HepG2 (cell line): ENCODE measurements around the gene CES3. TPM values are rescaled to one million over a fixed set of nuclear protein-coding genes. Genes with fewer than 3 reads are reported as not detected.
A peak's percentile ranks its signal among the peaks of the same experiment; 100 is the strongest.

Experiments used
- BCLAF1 ChIP-seq: fragments of 450-650 bp; IDR thresholded peaks from 2 replicates; pipeline ENCODE4 v1.6.1; 2017; ENCODE audit warnings: mild to moderate bottlenecking
- DMAP1 ChIP-seq: IDR thresholded peaks from 2 replicates; pipeline ENCODE4 v1.6.1; 2016
- GTF2F1 ChIP-seq: fragments of 150-350 bp; IDR thresholded peaks from 2 replicates; pipeline ENCODE4 v1.6.1; 2014; ENCODE audit warnings: low read length
- MIXL1 ChIP-seq: IDR thresholded peaks from 2 replicates; pipeline ENCODE4 v1.6.1; 2016
- RORA ChIP-seq: sonication (generic); formaldehyde crosslinking; IDR thresholded peaks from 2 replicates; pipeline ENCODE4 v1.5.0; 2020; ENCODE audit warnings: mild to moderate bottlenecking, missing genetic modification reagents, moderate library complexity
- SCMH1 ChIP-seq: sonication (generic); formaldehyde crosslinking; IDR thresholded peaks from 2 replicates; pipeline ENCODE4 v1.9.0; 2021; ENCODE audit warnings: missing genetic modification reagents, mild to moderate bottlenecking, borderline replicate concordance
- SNAPC2 ChIP-seq: sonication (generic); formaldehyde crosslinking; IDR thresholded peaks from 2 replicates; pipeline ENCODE4 v1.8.1; 2022; ENCODE audit warnings: mild to moderate bottlenecking, missing genetic modification reagents
- THYN1 ChIP-seq: sonication (generic); formaldehyde crosslinking; IDR thresholded peaks from 2 replicates; pipeline ENCODE4 v1.8.1; 2023; ENCODE audit warnings: low read depth, mild to moderate bottlenecking, moderate library complexity, missing genetic modification reagents, borderline replicate concordance
- TP53 ChIP-seq: sonication (generic); formaldehyde crosslinking; conservative IDR thresholded peaks from 2 replicates; pipeline ENCODE4 v1.4.0; 2020; ENCODE audit warnings: missing genetic modification reagents
- ZBTB10 ChIP-seq: sonication (generic); formaldehyde crosslinking; IDR thresholded peaks from 2 replicates; pipeline ENCODE4 v1.4.0; 2020; ENCODE audit warnings: missing genetic modification reagents, borderline replicate concordance
- ZNF142 ChIP-seq: sonication (generic); formaldehyde crosslinking; IDR thresholded peaks from 2 replicates; pipeline ENCODE4 v1.4.0; 2020; ENCODE audit warnings: missing genetic modification reagents
- ZNF224 ChIP-seq: sonication (generic); formaldehyde crosslinking; IDR thresholded peaks from 2 replicates; pipeline ENCODE4 v1.5.0; 2020; ENCODE audit warnings: mild to moderate bottlenecking, missing genetic modification reagents
- ZNF337 ChIP-seq: sonication (generic); formaldehyde crosslinking; IDR thresholded peaks from 2 replicates; pipeline ENCODE4 v1.5.1; 2020; ENCODE audit warnings: missing genetic modification reagents, low read depth, mild to moderate bottlenecking, borderline replicate concordance
- ZNF562 ChIP-seq: sonication (generic); formaldehyde crosslinking; IDR thresholded peaks from 2 replicates; pipeline ENCODE4 v1.8.0; 2022; ENCODE audit warnings: missing genetic modification reagents, borderline replicate concordance
- ZNF580 ChIP-seq: IDR thresholded peaks from 2 replicates; pipeline ENCODE4 v1.6.1; 2016; ENCODE audit warnings: low read depth, borderline replicate concordance
- ZNF670 ChIP-seq: sonication (generic); formaldehyde crosslinking; IDR thresholded peaks from 2 replicates; pipeline ENCODE4 v1.8.0; 2022; ENCODE audit warnings: mild to moderate bottlenecking, missing genetic modification reagents, borderline replicate concordance
- polyA plus RNA-seq, 8 experiments: library from polyadenylated mRNA; depleted of rRNA in 3 of 8; stranded (reverse) in 7 of 8; unstranded in 1 of 8; fragments of >200 nt; fragmentation: Illumina TruSeq in 4 of 8; extraction: Trizol in 4 of 8; gene quantifications; 2 replicates each; pipeline versions ENCODE4 v1.2.1 to v1.2.3, GENCODE V29; 2011 to 2016; ENCODE audit warnings: low read depth in 4 of 8, missing spikeins in 1 of 8, mixed read lengths in 1 of 8; ENCODE audit not compliant: insufficient read depth in 1 of 8
- total RNA-seq, 5 experiments: library from RNA; depleted of rRNA; stranded (reverse); fragments of >200 nt; fragmentation: Illumina TruSeq; extraction: Trizol; gene quantifications; 2 replicates each; pipeline ENCODE4 v1.2.3, GENCODE V29; 2016; ENCODE audit warnings: low read depth in 1 of 5

CES3 gene
- total and polyA plus RNA-seq, 2 of the 13 experiments (the other 11 are each of a cell fraction or from before 2014, with no cell fraction given) = 6.6 to 17.4 TPM

GRCh38 chr16:66977341-66978113, 16.5 kb downstream of the CES3 start (continued):
- TF ChIP-seq DMAP1 (CRISPR knock-in tag) (no peak), ZNF670 (CRISPR knock-in tag) (no peak), ZBTB10 (CRISPR knock-in tag) (no peak), GTF2F1 (no peak), ZNF142 (no peak), MIXL1 (CRISPR knock-in tag) (peak; percentile 88), SCMH1 (CRISPR knock-in tag) (no peak), ZNF562 (CRISPR knock-in tag) (no peak), BCLAF1 (no peak), SNAPC2 (no peak), ZNF337 (CRISPR knock-in tag) (0 out of 2 replicates have a peak, but pooled peaks have one; percentile 47), ZNF224 (CRISPR knock-in tag) (no peak), THYN1 (CRISPR knock-in tag) (no peak), ZNF580 (CRISPR knock-in tag) (peak; percentile 95; the same call in 1 of the 2 replicates), RORA (CRISPR knock-in tag) (no peak), TP53 (no peak)
